ENCODE results near the gene PSMA3. TPM values are rescaled to one million over a fixed set of nuclear protein-coding genes. Genes with fewer than 3 reads are reported as not detected.
A peak's percentile ranks its signal among the peaks of the same experiment; 100 is the strongest.

Gene PSMA3
- total and polyA plus RNA-seq, 2 of the 8 experiments (the other 6 are each of a cell fraction or from before 2014, with no cell fraction given), result 285 to 507 TPM

DNA sequence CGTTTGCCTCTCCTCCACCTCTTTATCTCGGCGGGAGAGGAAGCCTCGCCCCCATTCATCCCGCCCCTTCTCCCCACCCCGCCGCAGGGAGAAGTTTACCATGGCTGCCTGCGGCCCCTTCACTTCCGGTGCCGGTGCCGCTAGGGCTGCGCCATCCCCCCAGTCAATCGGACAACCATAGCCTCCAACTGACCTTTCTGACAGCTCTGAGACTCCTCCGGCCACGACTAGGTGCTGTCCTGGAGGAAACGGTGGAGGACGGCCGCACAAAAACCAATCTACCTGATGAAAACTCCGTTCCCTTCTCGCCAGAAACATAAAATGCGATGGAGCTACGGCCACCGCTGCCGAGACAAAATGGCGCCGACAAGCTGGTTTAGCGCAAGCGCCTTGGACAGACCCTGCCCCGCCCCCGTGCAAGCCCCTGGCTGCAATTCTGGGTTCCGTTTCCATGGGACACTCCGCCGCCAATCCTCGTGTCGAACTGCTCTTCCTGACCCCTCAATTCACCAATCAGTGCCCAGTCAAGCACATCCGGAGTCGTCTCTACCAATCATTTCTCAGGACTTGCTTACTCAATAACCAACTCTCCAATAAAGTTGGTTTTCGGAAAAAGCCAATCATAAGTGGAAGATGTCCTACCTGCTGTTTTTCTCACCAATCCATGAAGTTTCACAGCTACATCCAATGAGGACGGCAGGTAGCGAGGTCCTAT is 53.3 kb downstream of the PSMA3 start (continued):
- TF ChIP-seq, protein P1, sequence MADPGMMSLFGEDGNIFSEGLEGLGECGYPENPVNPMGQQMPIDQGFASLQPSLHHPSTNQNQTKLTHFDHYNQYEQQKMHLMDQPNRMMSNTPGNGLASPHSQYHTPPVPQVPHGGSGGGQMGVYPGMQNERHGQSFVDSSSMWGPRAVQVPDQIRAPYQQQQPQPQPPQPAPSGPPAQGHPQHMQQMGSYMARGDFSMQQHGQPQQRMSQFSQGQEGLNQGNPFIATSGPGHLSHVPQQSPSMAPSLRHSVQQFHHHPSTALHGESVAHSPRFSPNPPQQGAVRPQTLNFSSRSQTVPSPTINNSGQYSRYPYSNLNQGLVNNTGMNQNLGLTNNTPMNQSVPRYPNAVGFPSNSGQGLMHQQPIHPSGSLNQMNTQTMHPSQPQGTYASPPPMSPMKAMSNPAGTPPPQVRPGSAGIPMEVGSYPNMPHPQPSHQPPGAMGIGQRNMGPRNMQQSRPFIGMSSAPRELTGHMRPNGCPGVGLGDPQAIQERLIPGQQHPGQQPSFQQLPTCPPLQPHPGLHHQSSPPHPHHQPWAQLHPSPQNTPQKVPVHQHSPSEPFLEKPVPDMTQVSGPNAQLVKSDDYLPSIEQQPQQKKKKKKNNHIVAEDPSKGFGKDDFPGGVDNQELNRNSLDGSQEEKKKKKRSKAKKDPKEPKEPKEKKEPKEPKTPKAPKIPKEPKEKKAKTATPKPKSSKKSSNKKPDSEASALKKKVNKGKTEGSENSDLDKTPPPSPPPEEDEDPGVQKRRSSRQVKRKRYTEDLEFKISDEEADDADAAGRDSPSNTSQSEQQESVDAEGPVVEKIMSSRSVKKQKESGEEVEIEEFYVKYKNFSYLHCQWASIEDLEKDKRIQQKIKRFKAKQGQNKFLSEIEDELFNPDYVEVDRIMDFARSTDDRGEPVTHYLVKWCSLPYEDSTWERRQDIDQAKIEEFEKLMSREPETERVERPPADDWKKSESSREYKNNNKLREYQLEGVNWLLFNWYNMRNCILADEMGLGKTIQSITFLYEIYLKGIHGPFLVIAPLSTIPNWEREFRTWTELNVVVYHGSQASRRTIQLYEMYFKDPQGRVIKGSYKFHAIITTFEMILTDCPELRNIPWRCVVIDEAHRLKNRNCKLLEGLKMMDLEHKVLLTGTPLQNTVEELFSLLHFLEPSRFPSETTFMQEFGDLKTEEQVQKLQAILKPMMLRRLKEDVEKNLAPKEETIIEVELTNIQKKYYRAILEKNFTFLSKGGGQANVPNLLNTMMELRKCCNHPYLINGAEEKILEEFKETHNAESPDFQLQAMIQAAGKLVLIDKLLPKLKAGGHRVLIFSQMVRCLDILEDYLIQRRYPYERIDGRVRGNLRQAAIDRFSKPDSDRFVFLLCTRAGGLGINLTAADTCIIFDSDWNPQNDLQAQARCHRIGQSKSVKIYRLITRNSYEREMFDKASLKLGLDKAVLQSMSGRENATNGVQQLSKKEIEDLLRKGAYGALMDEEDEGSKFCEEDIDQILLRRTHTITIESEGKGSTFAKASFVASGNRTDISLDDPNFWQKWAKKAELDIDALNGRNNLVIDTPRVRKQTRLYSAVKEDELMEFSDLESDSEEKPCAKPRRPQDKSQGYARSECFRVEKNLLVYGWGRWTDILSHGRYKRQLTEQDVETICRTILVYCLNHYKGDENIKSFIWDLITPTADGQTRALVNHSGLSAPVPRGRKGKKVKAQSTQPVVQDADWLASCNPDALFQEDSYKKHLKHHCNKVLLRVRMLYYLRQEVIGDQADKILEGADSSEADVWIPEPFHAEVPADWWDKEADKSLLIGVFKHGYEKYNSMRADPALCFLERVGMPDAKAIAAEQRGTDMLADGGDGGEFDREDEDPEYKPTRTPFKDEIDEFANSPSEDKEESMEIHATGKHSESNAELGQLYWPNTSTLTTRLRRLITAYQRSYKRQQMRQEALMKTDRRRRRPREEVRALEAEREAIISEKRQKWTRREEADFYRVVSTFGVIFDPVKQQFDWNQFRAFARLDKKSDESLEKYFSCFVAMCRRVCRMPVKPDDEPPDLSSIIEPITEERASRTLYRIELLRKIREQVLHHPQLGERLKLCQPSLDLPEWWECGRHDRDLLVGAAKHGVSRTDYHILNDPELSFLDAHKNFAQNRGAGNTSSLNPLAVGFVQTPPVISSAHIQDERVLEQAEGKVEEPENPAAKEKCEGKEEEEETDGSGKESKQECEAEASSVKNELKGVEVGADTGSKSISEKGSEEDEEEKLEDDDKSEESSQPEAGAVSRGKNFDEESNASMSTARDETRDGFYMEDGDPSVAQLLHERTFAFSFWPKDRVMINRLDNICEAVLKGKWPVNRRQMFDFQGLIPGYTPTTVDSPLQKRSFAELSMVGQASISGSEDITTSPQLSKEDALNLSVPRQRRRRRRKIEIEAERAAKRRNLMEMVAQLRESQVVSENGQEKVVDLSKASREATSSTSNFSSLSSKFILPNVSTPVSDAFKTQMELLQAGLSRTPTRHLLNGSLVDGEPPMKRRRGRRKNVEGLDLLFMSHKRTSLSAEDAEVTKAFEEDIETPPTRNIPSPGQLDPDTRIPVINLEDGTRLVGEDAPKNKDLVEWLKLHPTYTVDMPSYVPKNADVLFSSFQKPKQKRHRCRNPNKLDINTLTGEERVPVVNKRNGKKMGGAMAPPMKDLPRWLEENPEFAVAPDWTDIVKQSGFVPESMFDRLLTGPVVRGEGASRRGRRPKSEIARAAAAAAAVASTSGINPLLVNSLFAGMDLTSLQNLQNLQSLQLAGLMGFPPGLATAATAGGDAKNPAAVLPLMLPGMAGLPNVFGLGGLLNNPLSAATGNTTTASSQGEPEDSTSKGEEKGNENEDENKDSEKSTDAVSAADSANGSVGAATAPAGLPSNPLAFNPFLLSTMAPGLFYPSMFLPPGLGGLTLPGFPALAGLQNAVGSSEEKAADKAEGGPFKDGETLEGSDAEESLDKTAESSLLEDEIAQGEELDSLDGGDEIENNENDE (IDR thresholded peaks at IDR 0.05; ENCODE audit: insufficient replicate concordance, low read length), result no peak
- TF ChIP-seq HDAC6 (IDR thresholded peaks at IDR 0.05; ENCODE audit: low read depth, low read length) (no peak), FOSL1 (IDR thresholded peaks at IDR 0.05; ENCODE audit: insufficient read depth, low read depth, low read length) (no peak), TBP (IDR thresholded peaks at IDR 0.05; ENCODE audit: low read depth, low read length) (peak; percentile 81), SIX5 (IDR thresholded peaks at IDR 0.05; ENCODE audit: low read depth, low read length) (0 out of 2 replicates have a peak, but pooled peaks have one; percentile 11), TEAD4 (IDR thresholded peaks at IDR 0.05; ENCODE audit: low read depth, low read length) (no peak), CTBP2 (IDR thresholded peaks at IDR 0.05; ENCODE audit: borderline replicate concordance, insufficient read depth, insufficient read length, low read length) (no peak), KDM4A (IDR thresholded peaks at IDR 0.05; ENCODE audit: low read depth, low read length, severe bottlenecking) (no peak), SRF (IDR thresholded peaks at IDR 0.05; ENCODE audit: low read depth, low read length) (no peak), POU5F1 (IDR thresholded peaks at IDR 0.05; ENCODE audit: low read depth, low read length) (no peak), SUZ12 (IDR thresholded peaks at IDR 0.05; ENCODE audit: low read length) (no peak)
